Superior temporal gyrus (tissue), 1 donor: ENCODE measurements around the gene TMEM44.

Experiments used
- DNase-seq: peaks from one replicate; pipeline ENCODE4 v3.0.0-alpha.2; 2016; ENCODE audit errors: extremely low spot score

TMEM44 gene, protein sequence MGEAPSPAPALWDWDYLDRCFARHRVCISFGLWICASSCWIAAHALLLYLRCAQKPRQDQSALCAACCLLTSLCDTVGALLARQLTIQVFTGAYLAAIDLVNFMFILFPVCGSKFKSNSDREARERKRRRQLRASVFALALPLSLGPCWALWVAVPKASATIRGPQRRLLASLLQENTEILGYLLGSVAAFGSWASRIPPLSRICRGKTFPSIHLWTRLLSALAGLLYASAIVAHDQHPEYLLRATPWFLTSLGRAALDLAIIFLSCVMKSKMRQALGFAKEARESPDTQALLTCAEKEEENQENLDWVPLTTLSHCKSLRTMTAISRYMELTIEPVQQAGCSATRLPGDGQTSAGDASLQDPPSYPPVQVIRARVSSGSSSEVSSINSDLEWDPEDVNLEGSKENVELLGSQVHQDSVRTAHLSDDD

GRCh38 chr3:194633349-194634004 lies at the start of gene TMEM44:
Gene TMEM44, minus strand, starts transcription at chr3:194633419. Its CDS starts 204 bp downstream, at chr3:194633215.
- no peak for DNase-seq

DNA sequence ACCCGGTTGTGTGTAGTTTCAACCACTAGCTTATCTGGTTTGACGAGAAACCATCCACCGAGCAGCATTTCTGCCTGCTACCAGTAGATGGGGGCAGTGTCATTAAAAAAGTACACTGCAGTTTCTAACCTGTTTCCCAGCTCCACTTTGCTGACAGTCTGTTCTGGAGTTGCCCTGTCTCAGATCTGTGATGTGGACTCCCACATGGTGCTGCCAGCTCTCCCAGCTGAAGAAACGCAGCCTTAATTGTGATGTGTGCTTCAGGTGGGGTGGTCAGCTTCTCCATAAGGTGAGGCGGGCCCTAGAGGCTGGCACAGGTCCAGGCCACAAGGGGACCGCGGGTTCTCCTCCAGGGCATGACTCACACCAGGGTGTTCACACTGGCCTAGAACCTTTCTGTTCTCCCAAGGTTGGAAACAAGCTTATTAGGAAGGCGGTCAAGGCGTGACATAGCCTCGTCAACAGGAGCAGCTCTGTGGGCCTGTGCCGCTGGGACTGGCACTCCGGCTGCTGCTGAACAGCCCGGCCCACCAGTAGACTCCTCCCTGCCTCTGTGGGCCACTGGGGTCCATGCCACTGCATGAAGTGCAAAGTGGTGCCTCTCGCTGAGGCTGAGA lies 49.6 kb upstream of the TMEM44 start:
- peak; percentile 92 for DNase-seq

GRCh38 chr3:194682189-194682693 lies 49.0 kb upstream of the TMEM44 start:
- peak; percentile 24 for DNase-seq

GRCh38 chr3:194680888-194681615 lies 47.8 kb upstream of the TMEM44 start:
- no peak for DNase-seq

DNA sequence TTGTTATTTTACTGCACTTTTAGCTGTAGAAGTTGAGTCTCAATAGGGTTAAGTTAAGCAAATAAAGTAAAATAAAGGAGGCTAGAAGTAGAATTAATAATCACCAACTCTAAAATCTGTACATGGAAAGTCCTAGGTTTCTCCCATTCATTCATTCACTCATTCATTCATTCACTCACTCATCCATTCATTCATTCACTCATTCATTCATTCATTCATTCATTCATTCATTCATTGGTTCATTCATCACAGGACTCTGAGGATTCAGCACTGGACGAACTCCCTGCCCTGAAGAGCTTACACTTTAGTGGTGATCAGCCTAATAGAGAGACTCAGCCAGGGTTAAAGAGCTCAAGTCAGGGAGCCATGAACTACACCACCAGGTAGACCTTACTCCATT lies 43.3 kb upstream of the TMEM44 start:
- no peak for DNase-seq

GRCh38 chr3:194675680-194676079 lies 42.5 kb upstream of the TMEM44 start:
- no peak for DNase-seq

GRCh38 chr3:194675081-194675640 lies 41.9 kb upstream of the TMEM44 start:
- DNase-seq: peak; percentile 30

GRCh38 chr3:194673761-194674160 lies 40.5 kb upstream of the TMEM44 start:
- no peak for DNase-seq

- no peak for DNase-seq
These were observed 39.7 kb upstream of the TMEM44 start for GRCh38 chr3:194672876-194673275.

DNA sequence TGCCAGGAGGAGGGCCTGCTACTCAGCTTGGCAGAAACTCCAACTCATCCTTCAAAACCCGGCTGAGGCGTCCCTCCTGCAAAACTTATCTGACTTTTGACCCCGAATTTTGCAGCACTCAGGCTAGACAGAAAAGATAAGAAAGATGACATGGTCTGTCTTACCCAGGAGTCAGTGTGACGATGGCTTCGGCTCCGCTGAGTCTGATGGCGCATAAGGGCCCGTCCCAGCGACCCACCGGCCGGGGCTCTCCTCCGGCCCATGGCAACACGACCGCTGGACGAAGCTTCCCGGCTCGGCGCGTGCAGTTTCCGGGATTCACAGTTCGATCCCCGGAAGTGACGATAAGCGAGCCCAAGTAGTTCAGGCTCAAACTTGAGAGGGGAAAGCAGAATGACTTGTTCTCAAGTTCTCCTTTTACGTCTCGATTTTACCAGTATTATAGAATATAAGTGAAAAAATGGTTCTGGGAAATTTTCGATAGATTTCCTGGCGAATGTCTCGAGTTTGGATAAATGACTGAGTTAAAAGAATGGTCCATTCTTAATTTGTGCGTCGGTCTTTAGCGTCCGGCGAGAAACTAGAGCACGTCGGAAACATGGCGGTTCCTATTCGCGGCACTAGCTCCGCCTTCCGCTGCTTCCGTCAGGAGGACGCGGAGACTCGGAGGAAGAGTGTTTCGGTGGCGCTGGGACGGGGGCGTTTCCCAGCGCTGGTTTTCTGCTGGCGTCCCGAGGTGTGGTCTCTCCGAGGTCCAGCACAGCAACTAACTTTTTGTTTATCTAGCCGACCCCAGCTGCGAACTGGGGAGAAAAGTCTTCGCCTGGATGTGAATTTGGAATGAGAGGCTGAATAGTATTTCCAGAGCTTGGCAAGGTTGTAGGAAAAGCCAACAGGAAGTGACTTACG lies 38.9 kb upstream of the TMEM44 start, which contains the start of gene LSG1:
LSG1 (minus strand) TSS at position 292 of the 909 bp plus-strand sequence; CDS start at position 263, 29 bp downstream.
- peak; percentile 98 for DNase-seq

DNA sequence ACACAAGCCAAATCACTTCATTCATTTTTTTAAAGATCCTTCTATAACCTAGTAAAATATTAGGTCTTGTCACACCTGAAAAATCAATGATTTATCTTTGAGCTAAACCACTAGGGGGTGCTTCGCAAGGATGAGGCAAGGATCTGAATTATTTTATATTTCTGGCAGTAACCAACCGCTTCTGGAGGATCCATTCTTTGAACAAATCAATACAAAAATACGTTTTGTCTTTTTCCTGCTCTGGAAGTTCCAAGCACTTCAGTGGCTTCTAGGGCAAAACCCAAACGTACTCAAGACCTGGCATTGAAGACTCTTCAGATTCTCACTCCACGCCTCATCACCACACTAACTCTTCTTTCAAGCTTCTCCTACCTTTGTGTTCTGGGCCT lies 38.3 kb upstream of the TMEM44 start:
- peak; percentile 53 for DNase-seq

DNA sequence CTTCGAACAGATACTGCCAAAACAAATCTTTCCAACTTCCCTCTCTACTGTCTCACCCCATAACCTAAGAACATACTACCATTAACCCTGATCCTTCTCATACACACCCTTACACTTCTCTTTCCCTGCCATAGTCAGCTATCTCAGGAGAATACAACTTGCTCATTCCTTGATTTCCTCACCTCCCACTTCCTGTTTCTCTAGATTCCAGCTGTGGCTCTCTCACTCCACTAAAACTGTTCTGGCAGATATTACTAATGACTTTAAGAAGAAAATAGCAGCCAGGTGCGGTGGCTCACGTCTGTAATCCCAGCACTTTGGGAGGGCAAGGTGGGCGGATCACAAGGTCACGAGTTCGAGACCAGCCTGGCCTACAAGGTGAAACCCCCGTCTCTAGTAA lies 34.1 kb upstream of the TMEM44 start:
- no peak for DNase-seq

- no peak for DNase-seq
These were observed 31.6 kb upstream of the TMEM44 start for GRCh38 chr3:194664857-194665256.

DNA sequence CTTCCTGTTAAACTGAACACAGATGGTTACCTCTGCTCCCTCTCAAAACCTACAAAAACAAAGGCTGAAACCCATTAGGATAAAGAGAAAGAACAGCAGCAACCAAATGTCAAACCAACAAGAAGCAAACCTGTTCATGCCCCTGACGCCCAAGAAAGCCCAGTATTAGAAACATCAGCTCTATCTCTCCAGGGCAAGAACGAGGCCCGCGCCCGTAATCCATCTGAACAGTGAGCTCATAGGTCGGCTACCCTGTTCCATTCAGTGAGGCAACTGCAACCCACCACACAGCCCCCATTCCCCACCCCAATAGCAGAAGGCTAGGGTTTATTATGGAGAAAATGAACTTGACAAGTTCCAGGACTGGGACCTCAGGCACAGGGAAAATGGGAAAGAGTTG lies 28.7 kb upstream of the TMEM44 start:
- no peak for DNase-seq

GRCh38 chr3:194661374-194661773 lies 28.2 kb upstream of the TMEM44 start:
- no peak for DNase-seq

GRCh38 chr3:194659778-194660177 lies 26.6 kb upstream of the TMEM44 start:
- no peak for DNase-seq

- DNase-seq: no peak
These were observed 25.4 kb upstream of the TMEM44 start for GRCh38 chr3:194658477-194659242.

DNA sequence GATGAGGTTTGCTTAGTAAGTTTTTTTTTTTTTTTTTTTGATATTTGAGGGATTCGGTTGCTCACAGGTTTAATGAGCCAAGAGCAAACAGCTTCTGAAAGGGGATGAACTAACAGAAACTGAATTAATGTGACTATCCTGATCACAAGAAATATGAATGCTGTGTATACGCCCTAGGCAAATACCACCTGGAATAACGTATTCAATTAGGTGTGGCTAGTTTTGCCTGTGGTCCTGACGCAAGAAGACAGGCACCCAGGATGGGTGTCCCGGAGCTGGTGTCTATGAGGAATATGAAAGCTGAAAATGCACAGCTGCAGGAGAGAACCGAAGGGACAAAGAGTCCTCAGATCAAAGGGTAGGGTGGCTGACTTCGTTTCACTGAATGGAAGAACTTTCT lies 24.2 kb upstream of the TMEM44 start:
- no peak for DNase-seq

DNA sequence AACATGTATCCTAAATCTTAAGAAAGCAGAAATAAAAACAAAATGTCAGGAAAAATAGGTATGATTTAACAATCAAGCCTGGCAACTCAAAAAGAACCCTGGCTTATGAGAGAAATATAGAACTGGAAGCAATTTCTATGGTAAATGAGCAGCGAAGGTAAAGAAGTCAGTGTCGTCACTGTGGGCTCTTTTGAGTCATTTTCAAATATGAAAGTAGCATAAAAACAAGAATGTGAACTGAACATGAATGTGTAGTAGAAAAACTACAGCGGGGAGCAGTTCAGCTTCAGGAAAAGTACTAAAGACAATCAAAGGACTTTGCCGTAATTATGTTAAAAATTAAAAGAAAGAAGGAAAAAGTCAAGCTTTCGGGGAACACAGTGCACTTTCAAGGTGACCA lies 21.2 kb upstream of the TMEM44 start:
- no peak for DNase-seq

GRCh38 chr3:194647747-194648146 lies 14.5 kb upstream of the TMEM44 start:
- DNase-seq: no peak
